Calu3 (cell line): ENCODE data around the gene UMPS. TPM values are rescaled to one million over a fixed set of nuclear protein-coding genes. Genes with fewer than 3 reads are reported as not detected.

Experiments used
- BruUV-seq: library from RNA; stranded (reverse); fragments of 400-500 nt; replicated peaks from 2 replicates; lab custom pipeline; 2021; lab: Mats Ljungman, UMichigan
- CTCF ChIA-PET: fragments of 300-600 bp; sonication (Branson Sonifier 250); formaldehyde crosslinking; loops from one replicate; lab custom pipeline; 2022; ENCODE audit warnings: antibody characterized with exemption; lab: Charles Lee
- DNase-seq: peaks from one replicate; pipeline ENCODE4 v3.0.0; 2022
- H3K27ac Mint-ChIP-seq: one replicate; pipeline ENCODE4 v1.8.0; 2022; ENCODE audit warnings: mixed read lengths; ENCODE audit not compliant: unreplicated experiment
- H3K27me3 Mint-ChIP-seq: one replicate; pipeline ENCODE4 v1.8.0; 2022; ENCODE audit warnings: mixed read lengths; ENCODE audit not compliant: unreplicated experiment
- H3K36me3 Mint-ChIP-seq: one replicate; pipeline ENCODE4 v1.8.0; 2022; ENCODE audit warnings: mild to moderate bottlenecking, moderate library complexity, mixed read lengths; ENCODE audit not compliant: insufficient read depth, unreplicated experiment
- H3K4me1 Mint-ChIP-seq: one replicate; pipeline ENCODE4 v1.8.0; 2022; ENCODE audit warnings: mild to moderate bottlenecking, low read depth, mixed read lengths; ENCODE audit not compliant: unreplicated experiment
- H3K4me3 Mint-ChIP-seq: one replicate; pipeline ENCODE4 v1.8.0; 2022; ENCODE audit warnings: mild to moderate bottlenecking, low read depth, moderate library complexity, mixed read lengths; ENCODE audit not compliant: unreplicated experiment
- H3K9me3 Mint-ChIP-seq: one replicate; pipeline ENCODE4 v1.8.0; 2022; ENCODE audit warnings: low read depth, mixed read lengths; ENCODE audit not compliant: unreplicated experiment
- intact Hi-C: fragments of 100-400 bp; cut with micrococcal nuclease; formaldehyde crosslinking; loops from one replicate; pipeline ENCODE4 v1.10.0; 2022; ENCODE audit not compliant: unreplicated experiment
- total RNA-seq: library from RNA; stranded (reverse); gene quantifications from 2 replicates; pipeline ENCODE4 v1.2.3, GENCODE V29; 2022
- TF ChIP-seq, protein P1 (sequence below): fragments of 200-600 bp; IDR thresholded peaks from one replicate; pipeline ENCODE4 v1.8.0; 2022; ENCODE audit warnings: antibody characterized with exemption; ENCODE audit not compliant: unreplicated experiment

UMPS gene
- total RNA-seq, 1 experiment from 2014 or later = 73.0 TPM

DNA sequence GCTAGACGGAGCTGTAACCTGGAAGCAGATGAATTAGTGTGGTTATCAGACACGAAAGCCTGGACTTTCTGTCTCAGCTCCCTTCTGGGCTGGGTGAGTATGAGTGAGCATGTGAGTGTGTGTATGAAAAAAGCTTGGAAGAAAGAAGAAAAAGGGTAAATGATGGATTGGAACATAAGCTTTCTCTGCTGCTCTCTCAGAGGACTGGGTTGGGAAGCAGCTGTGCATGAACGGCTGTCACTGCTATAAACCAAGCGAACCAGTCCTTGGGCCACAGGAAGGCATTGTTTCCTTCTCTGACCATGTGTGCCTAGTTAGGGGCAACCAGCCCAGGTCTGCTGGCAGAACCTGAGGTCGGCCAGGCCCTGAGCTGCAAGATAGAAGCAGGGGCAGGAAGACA, 37.0 kb downstream of the UMPS start:
- Mint-ChIP-seq H3K9me3 (no peaks in the 10 kb centered on the region), H3K4me3 (no peak overlapping the region), H3K27me3 (no peaks in the 10 kb centered on the region), H3K36me3 (peaks cover 32% of the 10 kb centered on the region), H3K4me1 (no peaks in the 10 kb centered on the region), H3K27ac (no peak overlapping the region)
- BruUV-seq = no TSS peak
- TF ChIP-seq, protein P1, sequence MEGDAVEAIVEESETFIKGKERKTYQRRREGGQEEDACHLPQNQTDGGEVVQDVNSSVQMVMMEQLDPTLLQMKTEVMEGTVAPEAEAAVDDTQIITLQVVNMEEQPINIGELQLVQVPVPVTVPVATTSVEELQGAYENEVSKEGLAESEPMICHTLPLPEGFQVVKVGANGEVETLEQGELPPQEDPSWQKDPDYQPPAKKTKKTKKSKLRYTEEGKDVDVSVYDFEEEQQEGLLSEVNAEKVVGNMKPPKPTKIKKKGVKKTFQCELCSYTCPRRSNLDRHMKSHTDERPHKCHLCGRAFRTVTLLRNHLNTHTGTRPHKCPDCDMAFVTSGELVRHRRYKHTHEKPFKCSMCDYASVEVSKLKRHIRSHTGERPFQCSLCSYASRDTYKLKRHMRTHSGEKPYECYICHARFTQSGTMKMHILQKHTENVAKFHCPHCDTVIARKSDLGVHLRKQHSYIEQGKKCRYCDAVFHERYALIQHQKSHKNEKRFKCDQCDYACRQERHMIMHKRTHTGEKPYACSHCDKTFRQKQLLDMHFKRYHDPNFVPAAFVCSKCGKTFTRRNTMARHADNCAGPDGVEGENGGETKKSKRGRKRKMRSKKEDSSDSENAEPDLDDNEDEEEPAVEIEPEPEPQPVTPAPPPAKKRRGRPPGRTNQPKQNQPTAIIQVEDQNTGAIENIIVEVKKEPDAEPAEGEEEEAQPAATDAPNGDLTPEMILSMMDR = no peak
- intact Hi-C loops = no loop called here
- CTCF ChIA-PET = no interaction called here
- DNase-seq = no peak

DNA sequence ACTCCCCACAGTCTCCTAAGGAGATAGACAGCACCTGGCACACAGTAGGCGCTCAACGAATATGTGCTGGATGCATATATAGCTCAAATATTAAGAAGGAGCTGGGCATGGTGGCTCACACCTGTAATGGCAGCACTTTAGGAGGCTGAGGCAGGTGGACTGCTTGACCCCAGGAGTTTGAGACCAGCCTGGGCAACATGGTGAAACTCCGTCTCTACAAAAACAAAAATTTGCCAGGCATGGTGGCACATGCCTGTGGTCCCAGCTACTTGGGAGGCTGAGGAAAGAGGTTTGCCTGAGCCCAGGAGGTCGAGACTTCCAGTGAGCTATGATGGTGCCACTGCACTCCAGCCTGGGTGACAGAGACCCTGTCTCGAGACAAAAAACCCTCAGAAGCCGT, 37.4 kb downstream of the UMPS start:
- no peak overlapping the region for H3K27ac Mint-ChIP-seq
- TF ChIP-seq, protein P1 = no peak
- DNase-seq = no peak
- CTCF ChIA-PET = no interaction called here
- no peaks in the 10 kb centered on the region for H3K9me3 Mint-ChIP-seq
- H3K4me3 Mint-ChIP-seq = no peak overlapping the region
- intact Hi-C loops = no loop called here
- no TSS peak for BruUV-seq
- no peaks in the 10 kb centered on the region for H3K27me3 Mint-ChIP-seq
- H3K4me1 Mint-ChIP-seq = no peaks in the 10 kb centered on the region
- H3K36me3 Mint-ChIP-seq = peaks cover 33% of the 10 kb centered on the region

DNA sequence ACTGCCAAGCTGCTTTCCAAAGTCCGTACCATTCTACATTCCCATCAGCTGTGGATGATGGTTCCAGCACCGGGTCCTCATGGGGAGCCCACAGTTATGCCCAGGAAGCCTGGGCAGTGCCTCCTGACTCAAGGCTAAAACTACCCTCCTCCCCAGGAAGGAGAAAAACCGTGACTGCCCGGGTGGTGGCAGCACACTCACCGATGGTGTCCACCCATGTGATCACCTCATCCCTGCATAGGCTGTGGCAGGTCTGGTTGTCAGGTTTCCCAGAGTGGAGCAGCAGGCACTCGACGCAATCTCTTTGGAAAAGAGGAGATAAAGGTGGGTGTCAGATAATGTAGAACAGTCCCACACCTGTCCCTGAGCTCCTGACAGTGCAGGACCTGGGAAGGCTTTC, 38.6 kb downstream of the UMPS start:
- H3K4me3 Mint-ChIP-seq = no peak overlapping the region
- no TSS peak for BruUV-seq
- no peaks in the 10 kb centered on the region for H3K4me1 Mint-ChIP-seq
- DNase-seq = peak; percentile 51
- H3K27me3 Mint-ChIP-seq = no peaks in the 10 kb centered on the region
- CTCF ChIA-PET = no interaction called here
- H3K9me3 Mint-ChIP-seq = no peaks in the 10 kb centered on the region
- no peak overlapping the region for H3K27ac Mint-ChIP-seq
- TF ChIP-seq, protein P1 = no peak
- intact Hi-C loops = no loop called here
- peaks cover 36% of the 10 kb centered on the region for H3K36me3 Mint-ChIP-seq

DNA sequence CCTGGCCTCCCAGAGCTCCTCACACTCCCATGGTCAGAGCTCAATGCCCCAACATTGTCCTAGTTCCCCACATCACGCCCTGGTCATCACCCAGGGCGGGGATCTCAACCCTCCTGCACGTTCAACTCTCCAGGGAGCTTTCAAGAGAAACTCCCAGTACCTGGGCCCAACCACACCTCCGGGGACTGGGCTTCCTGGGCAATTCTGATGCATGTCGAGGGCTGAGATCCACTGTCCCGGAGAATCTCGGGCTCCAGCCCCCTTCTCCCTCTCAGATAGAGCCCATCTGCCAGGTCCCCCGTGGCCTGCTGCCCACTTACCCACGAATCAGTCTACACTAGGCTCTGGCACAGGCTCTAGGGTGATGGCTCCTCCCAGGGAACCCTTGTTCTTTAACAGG, 39.2 kb downstream of the UMPS start:
- TF ChIP-seq, protein P1 = no peak
- Mint-ChIP-seq H3K36me3 (peaks cover 36% of the 10 kb centered on the region), H3K4me3 (no peak overlapping the region), H3K9me3 (no peaks in the 10 kb centered on the region), H3K27ac (no peak overlapping the region), H3K4me1 (peaks cover 3% of the 10 kb centered on the region), H3K27me3 (no peaks in the 10 kb centered on the region)
- intact Hi-C loops = no loop called here
- DNase-seq = no peak
- CTCF ChIA-PET = interaction anchor here (1.5 kb wide), 1 partner anchor 132 kb away, joined by 5 read pairs; no protein-coding TSS in a partner anchor
- no TSS peak for BruUV-seq
